GM19099 (cell line): ENCODE results near the gene ACAP2.

Experiments
- POLR2A ChIP-seq: IDR thresholded peaks from 3 replicates; pipeline ENCODE4 v1.6.1; 2011; ENCODE audit warnings: low read depth; ENCODE audit not compliant: insufficient read length; ENCODE audit errors: extremely low read depth

ACAP2 gene

DNA sequence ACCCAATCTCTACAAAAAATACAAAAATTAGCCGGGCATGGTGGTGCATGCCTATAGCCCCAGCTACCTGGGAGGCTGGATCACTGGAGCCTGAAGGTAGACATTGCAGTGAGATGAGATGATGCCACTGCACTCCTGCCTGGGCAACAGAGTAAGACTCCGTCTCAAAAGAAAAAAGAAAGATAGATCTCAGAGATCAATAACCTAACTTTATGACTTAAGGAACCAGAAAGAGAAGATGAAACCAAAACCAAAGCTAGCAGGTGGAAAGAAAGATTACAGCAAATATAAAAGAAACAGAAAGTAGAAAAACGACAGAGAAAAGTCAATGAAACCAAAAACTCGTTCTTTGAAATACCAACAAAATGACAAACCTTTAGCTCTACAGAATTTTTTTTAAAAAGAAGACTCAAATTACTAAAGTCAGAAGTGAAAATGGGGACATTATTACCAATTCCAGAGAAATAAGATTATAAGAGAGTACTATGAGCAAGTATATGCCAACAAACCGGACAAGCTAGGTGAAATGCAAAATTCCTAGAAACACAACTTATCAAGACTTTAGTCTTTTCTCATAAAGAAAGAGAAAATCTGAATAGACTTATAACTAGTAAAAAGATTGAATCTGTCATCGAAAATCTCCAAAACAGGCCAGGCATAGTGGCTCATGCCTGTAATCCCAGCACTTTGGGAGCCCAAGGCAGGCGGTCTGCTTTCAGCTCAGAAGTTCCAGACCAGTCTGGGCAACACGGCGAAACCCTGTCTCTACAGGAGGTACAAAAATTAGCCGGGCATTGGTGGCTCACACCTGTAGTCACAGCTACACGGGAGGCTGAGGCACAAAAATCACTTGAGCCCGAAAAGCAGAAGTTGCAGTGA, 35.0 kb downstream of the ACAP2 start:
- TF ChIP-seq POLR2A: no peak

DNA sequence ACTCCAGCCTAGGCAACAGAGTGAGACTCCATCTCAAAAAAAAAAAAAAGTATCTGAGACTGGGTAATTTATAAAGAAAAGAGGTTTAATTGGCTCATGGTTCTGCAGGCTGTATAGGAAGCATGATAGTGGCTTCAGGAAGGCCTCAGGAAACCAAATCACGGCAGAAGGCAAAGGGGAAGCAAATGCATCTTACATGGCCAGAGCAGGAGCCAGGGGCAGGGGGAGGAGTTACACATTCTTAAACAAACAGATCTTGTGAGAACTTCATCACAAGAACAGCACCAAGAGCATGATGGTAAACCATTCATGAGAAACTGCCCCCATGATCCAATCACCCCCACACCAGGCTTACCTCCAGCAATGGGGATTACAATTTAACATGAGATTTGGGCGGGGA, 37.2 kb downstream of the ACAP2 start:
- TF ChIP-seq POLR2A: no peak

DNA sequence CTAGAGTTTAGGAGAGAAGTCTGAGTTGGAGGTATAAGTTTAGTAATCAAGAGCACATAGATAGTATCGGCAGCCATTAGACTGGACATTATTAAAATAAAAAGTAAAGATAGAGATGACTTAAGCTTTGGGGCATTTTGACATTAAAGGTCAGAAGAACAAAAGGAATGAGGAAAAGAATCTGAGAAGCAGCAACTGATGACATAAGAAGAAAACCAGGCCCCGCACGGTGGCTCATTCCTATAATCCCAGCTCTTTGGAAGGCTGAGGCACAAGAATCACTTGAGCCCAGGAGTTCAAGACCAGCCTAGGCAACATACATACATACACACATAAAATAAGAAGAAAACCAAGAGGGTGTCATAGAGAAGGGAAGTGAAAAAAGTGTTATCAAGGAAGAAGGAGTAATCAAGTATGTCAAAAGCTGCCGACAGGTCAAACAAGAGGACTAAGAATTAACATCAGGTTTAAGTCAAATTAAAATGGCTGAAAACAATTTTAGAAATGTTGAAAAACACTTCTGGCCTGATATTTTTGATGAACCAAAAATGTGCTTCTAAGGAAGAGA, 38.9 kb downstream of the ACAP2 start:
- TF ChIP-seq POLR2A: no peak

GRCh38 chr3:195403244-195403643, 39.6 kb downstream of the ACAP2 start:
- no peak for TF ChIP-seq POLR2A

GRCh38 chr3:195401943-195402342, 40.9 kb downstream of the ACAP2 start:
- TF ChIP-seq POLR2A: no peak

GRCh38 chr3:195397524-195397923, 45.3 kb downstream of the ACAP2 start:
- TF ChIP-seq POLR2A: no peak

DNA sequence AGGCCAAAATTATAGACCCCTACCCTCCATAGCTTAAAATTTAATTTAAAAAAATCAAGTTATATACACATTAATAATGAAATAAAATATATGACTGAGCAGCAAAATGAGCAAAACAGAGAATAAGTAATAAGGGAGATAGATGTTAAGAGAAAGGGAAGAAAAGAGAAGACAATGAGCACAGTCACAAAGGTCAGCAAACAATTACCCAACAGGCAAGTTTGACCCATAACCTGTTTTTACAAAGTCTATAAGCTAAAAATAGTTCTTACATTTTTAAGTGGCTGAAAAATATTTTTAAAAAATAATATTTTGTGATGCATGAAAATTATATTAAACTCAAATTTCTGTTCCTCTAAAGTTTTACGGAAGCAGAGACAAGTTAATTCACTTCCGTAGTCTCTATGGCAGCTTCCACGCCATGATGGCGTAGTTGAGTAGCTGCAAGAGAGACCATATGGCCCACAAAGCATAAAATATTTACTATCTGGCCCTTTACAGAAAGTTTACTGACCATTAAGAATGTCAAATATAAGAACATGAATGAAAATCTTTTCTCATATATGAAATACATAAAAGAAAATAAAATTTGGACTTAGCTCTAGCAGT, 47.5 kb downstream of the ACAP2 start:
- TF ChIP-seq POLR2A: no peak

DNA sequence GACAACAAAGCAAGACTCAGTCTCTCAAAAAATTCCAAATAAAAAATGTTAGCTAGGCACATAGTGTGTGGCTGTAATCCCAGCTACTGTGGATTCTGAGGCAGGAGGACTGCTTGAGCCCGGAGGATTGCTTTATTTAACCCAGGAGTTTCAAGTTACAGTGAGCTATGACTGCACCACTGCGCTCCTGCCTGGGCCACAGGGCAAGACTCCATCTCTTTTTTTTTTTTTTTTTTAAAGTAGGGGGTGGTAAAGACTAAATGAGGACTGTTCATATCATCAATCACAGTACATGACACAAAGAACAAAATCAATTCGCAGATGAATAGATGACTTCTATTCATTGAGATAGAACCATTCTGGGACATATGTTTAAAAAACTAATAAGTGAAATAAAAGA, 48.1 kb downstream of the ACAP2 start:
- no peak for TF ChIP-seq POLR2A

- no peak for TF ChIP-seq POLR2A
Measured at GRCh38 chr3:195394024-195394423, 48.8 kb downstream of the ACAP2 start.

- no peak for TF ChIP-seq POLR2A
Measured at GRCh38 chr3:195388380-195388779, 54.4 kb downstream of the ACAP2 start.

DNA sequence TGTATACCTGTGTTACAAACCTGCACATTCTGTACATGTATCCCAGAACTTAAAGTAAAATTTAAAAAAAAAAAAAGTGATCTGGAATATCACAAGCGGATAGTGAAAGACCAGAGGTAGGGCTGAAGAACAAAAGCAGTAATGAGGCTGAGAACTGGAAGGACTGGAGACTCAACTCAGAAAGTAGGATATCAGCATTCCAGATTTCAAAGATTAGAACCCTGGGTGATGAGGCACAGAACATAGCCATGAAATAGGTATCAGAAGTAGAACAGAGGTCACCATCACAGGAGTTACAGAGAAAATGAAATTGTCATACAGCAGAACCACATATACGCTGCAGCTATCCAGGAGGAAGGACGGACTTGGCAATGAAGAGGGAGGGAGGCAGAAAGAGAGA, 56.1 kb downstream of the ACAP2 start:
- TF ChIP-seq POLR2A: no peak

- TF ChIP-seq POLR2A: no peak
Measured at GRCh38 chr3:195385526-195385925, 57.3 kb downstream of the ACAP2 start.

- TF ChIP-seq POLR2A: no peak
Measured at GRCh38 chr3:195384952-195385351, 57.9 kb downstream of the ACAP2 start.

- TF ChIP-seq POLR2A: no peak
Measured at GRCh38 chr3:195372220-195372619, 70.6 kb downstream of the ACAP2 start.

- no peak for TF ChIP-seq POLR2A
Measured at GRCh38 chr3:195366200-195366925, 76.5 kb downstream of the ACAP2 start.
